Measurements from ENCODE around the gene KDM7A. TPM values are rescaled to one million over a fixed set of nuclear protein-coding genes. Genes with fewer than 3 reads are reported as not detected.

KDM7A gene
- total RNA-seq, 6 experiments from 2014 or later, result 0.97 to 2.2 (median 1.2) TPM

- no peaks in the 10 kb centered on the region for H3K27me3 Mint-ChIP-seq (ENCODE audit: insufficient read depth)
- no peak for DNase-seq
- peaks cover 7% of the 10 kb centered on the region; the same call in 1 of the 2 replicates for H3K4me1 Mint-ChIP-seq (ENCODE audit: low read depth)
- TF ChIP-seq CTCF (IDR thresholded peaks at IDR 0.05), result no peak
- H3K36me3 Mint-ChIP-seq (ENCODE audit: low read depth), result peaks cover 5% of the 10 kb centered on the region; the same call in 1 of the 2 replicates
- no peak overlapping the region for H3K4me3 Mint-ChIP-seq
- no peak overlapping the region for H3K27ac Mint-ChIP-seq
- H3K9me3 Mint-ChIP-seq, result no peaks in the 10 kb centered on the region
These were observed 127.8 kb downstream of the KDM7A start for GRCh38 chr7:140048989-140049338.

GRCh38 chr7:140048138-140048537 lies 128.6 kb downstream of the KDM7A start:
- DNase-seq, result no peak
- Mint-ChIP-seq H3K4me1 (ENCODE audit: low read depth) (peaks cover 7% of the 10 kb centered on the region; the same call in 1 of the 2 replicates), H3K36me3 (ENCODE audit: low read depth) (no peaks in the 10 kb centered on the region; the same call in 1 of the 2 replicates), H3K27ac (no peak overlapping the region), H3K4me3 (no peak overlapping the region), H3K9me3 (no peaks in the 10 kb centered on the region), H3K27me3 (ENCODE audit: insufficient read depth) (no peaks in the 10 kb centered on the region)
- no peak for TF ChIP-seq CTCF (IDR thresholded peaks at IDR 0.05)

- H3K4me3 Mint-ChIP-seq, result no peak overlapping the region
- H3K27ac Mint-ChIP-seq, result no peak overlapping the region
- peaks cover 8% of the 10 kb centered on the region for H3K4me1 Mint-ChIP-seq (ENCODE audit: low read depth)
- no peak for DNase-seq
- no peak for TF ChIP-seq CTCF (IDR thresholded peaks at IDR 0.05)
- no peaks in the 10 kb centered on the region; the same call in 1 of the 2 replicates for H3K36me3 Mint-ChIP-seq (ENCODE audit: low read depth)
- H3K27me3 Mint-ChIP-seq (ENCODE audit: insufficient read depth), result no peaks in the 10 kb centered on the region
- no peaks in the 10 kb centered on the region for H3K9me3 Mint-ChIP-seq
These were observed 129.6 kb downstream of the KDM7A start for GRCh38 chr7:140047197-140047596.

- no peak for DNase-seq
- Mint-ChIP-seq H3K27me3 (ENCODE audit: insufficient read depth) (no peaks in the 10 kb centered on the region), H3K36me3 (ENCODE audit: low read depth) (peaks cover 10% of the 10 kb centered on the region), H3K27ac (no peak overlapping the region), H3K4me3 (no peak overlapping the region), H3K4me1 (ENCODE audit: low read depth) (peaks cover 21% of the 10 kb centered on the region), H3K9me3 (no peaks in the 10 kb centered on the region)
- no peak for TF ChIP-seq CTCF (IDR thresholded peaks at IDR 0.05)
These were observed 131.1 kb downstream of the KDM7A start for GRCh38 chr7:140045697-140046096.

GRCh38 chr7:140044251-140044650 lies 132.5 kb downstream of the KDM7A start:
- DNase-seq, result no peak
- TF ChIP-seq CTCF (IDR thresholded peaks at IDR 0.05), result no peak
- H3K36me3 Mint-ChIP-seq (ENCODE audit: low read depth), result peaks cover 10% of the 10 kb centered on the region
- no peaks in the 10 kb centered on the region for H3K9me3 Mint-ChIP-seq
- H3K27ac Mint-ChIP-seq, result no peak overlapping the region
- peaks cover 21% of the 10 kb centered on the region for H3K4me1 Mint-ChIP-seq (ENCODE audit: low read depth)
- H3K27me3 Mint-ChIP-seq (ENCODE audit: insufficient read depth), result no peaks in the 10 kb centered on the region
- H3K4me3 Mint-ChIP-seq, result no peak overlapping the region

GRCh38 chr7:140042386-140042670 lies 134.5 kb downstream of the KDM7A start:
- peaks cover 14% of the 10 kb centered on the region for H3K36me3 Mint-ChIP-seq (ENCODE audit: low read depth)
- H3K4me1 Mint-ChIP-seq (ENCODE audit: low read depth), result peaks cover 30% of the 10 kb centered on the region
- H3K27me3 Mint-ChIP-seq (ENCODE audit: insufficient read depth), result peaks cover 1% of the 10 kb centered on the region; the same call in 1 of the 2 replicates
- no peak for DNase-seq
- no peak overlapping the region for H3K27ac Mint-ChIP-seq
- no peaks in the 10 kb centered on the region for H3K9me3 Mint-ChIP-seq
- H3K4me3 Mint-ChIP-seq, result no peak overlapping the region; the same call in 1 of the 2 replicates
- TF ChIP-seq CTCF (IDR thresholded peaks at IDR 0.05), result no peak
